Stomach (tissue), 4 donors: ENCODE results near the gene TMEM123.

ENCODE experiments used
- POLR2A ChIP-seq, 4 donors: fragments of 450-650 bp; IDR thresholded peaks; one replicate each; pipeline ENCODE4 v1.6.1; 2016; ENCODE audit warnings: antibody characterized with exemption in 4 of 4, control low read depth in 2 of 4, mild to moderate bottlenecking in 1 of 4, moderate library complexity in 1 of 4
- POLR2AphosphoS5 ChIP-seq, 3 donors: sonication (generic); formaldehyde crosslinking; IDR thresholded peaks; one replicate each; pipeline ENCODE4 v1.6.1; 2016; ENCODE audit warnings: antibody characterized with exemption in 3 of 3
- TF ChIP-seq, protein P1 (sequence below), 7 experiments: fragments of 450-650 bp in 4 of 7; fragments of 200-600 bp in 3 of 7; sonication (generic) in 3 of 7; IDR thresholded peaks; one replicate each; pipeline ENCODE4 v1.5.1; 2016 to 2019; ENCODE audit warnings: antibody characterized with exemption in 7 of 7, control low read depth in 2 of 7, mild to moderate bottlenecking in 1 of 7

DNA sequence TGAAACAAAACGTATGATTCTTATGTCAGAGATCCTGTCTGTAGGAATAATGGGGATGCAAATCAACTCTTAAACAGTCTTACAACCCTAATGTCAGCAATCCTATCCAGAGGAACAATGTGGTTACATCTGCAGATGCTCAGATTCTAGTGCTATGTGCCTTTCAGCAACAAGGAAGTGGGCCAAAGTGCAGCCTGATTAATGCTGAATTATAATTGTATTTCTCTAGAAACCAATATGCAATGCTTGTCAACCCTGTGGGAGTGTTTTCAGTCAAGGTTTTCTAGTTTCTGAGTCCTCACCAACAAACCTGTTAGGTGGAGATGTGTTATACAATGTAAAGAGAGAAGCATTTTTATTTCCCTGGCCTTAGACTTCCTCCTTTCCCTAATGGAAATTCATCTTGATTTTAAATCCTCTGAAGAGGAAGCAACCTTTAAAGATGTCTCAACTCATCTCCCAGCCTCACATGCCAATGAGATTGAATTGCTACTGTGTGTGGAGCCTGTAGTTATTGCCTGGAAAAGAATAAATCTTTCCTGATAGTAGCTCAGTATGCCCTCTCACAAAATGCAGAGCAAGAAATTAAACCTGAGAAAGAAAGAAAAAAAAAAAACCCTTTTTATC is 26.2 kb upstream of the TMEM123 start:
- TF ChIP-seq, protein P1, sequence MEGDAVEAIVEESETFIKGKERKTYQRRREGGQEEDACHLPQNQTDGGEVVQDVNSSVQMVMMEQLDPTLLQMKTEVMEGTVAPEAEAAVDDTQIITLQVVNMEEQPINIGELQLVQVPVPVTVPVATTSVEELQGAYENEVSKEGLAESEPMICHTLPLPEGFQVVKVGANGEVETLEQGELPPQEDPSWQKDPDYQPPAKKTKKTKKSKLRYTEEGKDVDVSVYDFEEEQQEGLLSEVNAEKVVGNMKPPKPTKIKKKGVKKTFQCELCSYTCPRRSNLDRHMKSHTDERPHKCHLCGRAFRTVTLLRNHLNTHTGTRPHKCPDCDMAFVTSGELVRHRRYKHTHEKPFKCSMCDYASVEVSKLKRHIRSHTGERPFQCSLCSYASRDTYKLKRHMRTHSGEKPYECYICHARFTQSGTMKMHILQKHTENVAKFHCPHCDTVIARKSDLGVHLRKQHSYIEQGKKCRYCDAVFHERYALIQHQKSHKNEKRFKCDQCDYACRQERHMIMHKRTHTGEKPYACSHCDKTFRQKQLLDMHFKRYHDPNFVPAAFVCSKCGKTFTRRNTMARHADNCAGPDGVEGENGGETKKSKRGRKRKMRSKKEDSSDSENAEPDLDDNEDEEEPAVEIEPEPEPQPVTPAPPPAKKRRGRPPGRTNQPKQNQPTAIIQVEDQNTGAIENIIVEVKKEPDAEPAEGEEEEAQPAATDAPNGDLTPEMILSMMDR (IDR thresholded peaks at IDR 0.05), result no peak
- no peak for TF ChIP-seq POLR2A (IDR thresholded peaks at IDR 0.05)
- TF ChIP-seq POLR2AphosphoS5 (IDR thresholded peaks at IDR 0.05), result no peak
